Lower leg skin (tissue), 4 donors: ENCODE measurements around the gene BEST3. TPM values are rescaled to one million over a fixed set of nuclear protein-coding genes. Genes with fewer than 3 reads are reported as not detected.

Experiments used
- DNase-seq, 2 donors: peaks; one replicate each; pipeline ENCODE4 v3.0.0-alpha.2; 2019; ENCODE audit warnings: low spot score in 2 of 2
- H3K4me3 ChIP-seq: fragments of 200-600 bp; sonication (generic); 2 replicates; pipeline ENCODE4 v1.5.1; 2017; ENCODE audit warnings: mild to moderate bottlenecking, low read depth; ENCODE audit not compliant: poor library complexity, severe bottlenecking
- CTCF ChIP-seq, 3 donors: fragments of 450-650 bp; IDR thresholded peaks; one replicate each; pipeline ENCODE4 v1.5.1; 2016; ENCODE audit warnings: antibody characterized with exemption in 3 of 3, mild to moderate bottlenecking in 3 of 3, moderate library complexity in 2 of 3
- POLR2A ChIP-seq, 2 donors: fragments of 450-650 bp; IDR thresholded peaks; one replicate each; pipeline ENCODE4 v1.6.1; 2016 to 2017; ENCODE audit warnings: antibody characterized with exemption in 2 of 2, mild to moderate bottlenecking in 1 of 2, moderate library complexity in 1 of 2
- WGBS, 2 donors: methylation state at CpG; one replicate each; pipeline ENCODE4 v1.1.5; 2018; 5-methylcytosine and 5-hydroxymethylcytosine counted together
- intact Hi-C: fragments of 100-400 bp; cut with DNase I; formaldehyde crosslinking; loops from one replicate; pipeline ENCODE4 v1.15.0; 2023; ENCODE audit warnings: low total_unique reads
- total RNA-seq, 4 donors: library from RNA; depleted of rRNA; stranded (reverse); fragments of >200 nt; gene quantifications; one replicate each; pipeline ENCODE4 v1.1.0, GENCODE V29; 2016

BEST3 gene
- total RNA-seq, 4 donors from 2014 or later = 0.13 to 0.49 TPM; not detected in 2

- no peak for DNase-seq
- intact Hi-C loops = no loop called here
- H3K4me3 ChIP-seq = no peak overlapping the region
- no peak for TF ChIP-seq CTCF (IDR thresholded peaks at IDR 0.05)
- no peak for TF ChIP-seq POLR2A (IDR thresholded peaks at IDR 0.05)
Observed at GRCh38 chr12:69662764-69663163, 36.3 kb downstream of the BEST3 start.

GRCh38 chr12:69661386-69661785 is 37.7 kb downstream of the BEST3 start:
- DNase-seq = no peak
- no peak for TF ChIP-seq POLR2A (IDR thresholded peaks at IDR 0.05)
- TF ChIP-seq CTCF (IDR thresholded peaks at IDR 0.05) = no peak
- WGBS, 2 donors = 73 to 74% methylated on average over 4 of the region's 4 CpGs

GRCh38 chr12:69660164-69660863 is 38.8 kb downstream of the BEST3 start:
- no peak for TF ChIP-seq CTCF (IDR thresholded peaks at IDR 0.05)
- DNase-seq = no peak
- no peak overlapping the region for H3K4me3 ChIP-seq
- intact Hi-C loops = no loop called here
- WGBS, 2 donors = 79 to 93% methylated on average over 1 of the region's 1 CpG

More at GRCh38 chr12:69661386-69661785, 37.7 kb downstream of the BEST3 start:
- intact Hi-C loops = no loop called here
- no peak overlapping the region for H3K4me3 ChIP-seq

- H3K4me3 ChIP-seq = no peak overlapping the region
- 62 to 64% methylated on average over 2 of the region's 2 CpGs for WGBS, 2 donors
- TF ChIP-seq CTCF (IDR thresholded peaks at IDR 0.05) (no peak), POLR2A (IDR thresholded peaks at IDR 0.05) (no peak)
- intact Hi-C loops = no loop called here
- DNase-seq = no peak
Observed at GRCh38 chr12:69658203-69658602, 40.9 kb downstream of the BEST3 start.

- TF ChIP-seq CTCF (IDR thresholded peaks at IDR 0.05) (no peak), POLR2A (IDR thresholded peaks at IDR 0.05) (no peak)
- H3K4me3 ChIP-seq = no peak overlapping the region
- intact Hi-C loops = no loop called here
- 81 to 85% methylated on average over 9 of the region's 9 CpGs for WGBS, 2 donors
- no peak for DNase-seq
Observed at GRCh38 chr12:69657376-69658137, 41.5 kb downstream of the BEST3 start.
